Heart right ventricle (tissue), 16 donors: ENCODE results near the gene NUB1. TPM values are rescaled to one million over a fixed set of nuclear protein-coding genes. Genes with fewer than 3 reads are reported as not detected.
A peak's percentile ranks its signal among the peaks of the same experiment; 100 is the strongest.

ENCODE experiments used
- ATAC-seq, 8 donors: fragments of 200-7000 bp; cut with Tn5 transposase; one replicate each; pipeline ENCODE4 v1.9.1; 2020; ENCODE audit warnings: mild to moderate bottlenecking in 8 of 8, moderate library complexity in 8 of 8, moderate number of reproducible peaks in 1 of 8
- DNase-seq, 2 donors: peaks; one replicate each; pipeline ENCODE4 v3.0.0-alpha.2; 2020
- H3K27ac ChIP-seq, 10 donors: fragments of 200-600 bp; sonication (generic) in 2 of 10; one replicate each; pipeline versions ENCODE4 v1.5.0 to v1.8.0; 2020 to 2022; ENCODE audit warnings: mild to moderate bottlenecking in 3 of 10
- H3K27me3 ChIP-seq, 7 donors: fragments of 200-600 bp; one replicate each; pipeline ENCODE4 v1.8.0; 2021 to 2022; ENCODE audit warnings: mild to moderate bottlenecking in 2 of 7
- H3K36me3 ChIP-seq, 9 donors: fragments of 200-600 bp; sonication (generic) in 1 of 9; one replicate each; pipeline versions ENCODE4 v1.5.0 to v1.8.0; 2020 to 2022; ENCODE audit warnings: mild to moderate bottlenecking in 2 of 9
- H3K4me1 ChIP-seq, 9 donors: fragments of 200-600 bp; sonication (generic) in 1 of 9; one replicate each; pipeline versions ENCODE4 v1.5.0 to v1.8.0; 2020 to 2022; ENCODE audit warnings: mild to moderate bottlenecking in 4 of 9
- H3K4me3 ChIP-seq, 10 donors: fragments of 200-600 bp; sonication (generic) in 2 of 10; one replicate each; pipeline versions ENCODE4 v1.5.0 to v1.8.0; 2020 to 2022; ENCODE audit warnings: mild to moderate bottlenecking in 7 of 10, moderate library complexity in 2 of 10
- H3K9me3 ChIP-seq, 11 donors: fragments of 200-600 bp in 10 of 11; sonication (generic) in 2 of 11; one replicate each; pipeline versions ENCODE4 v1.5.0 to v1.8.0; 2013 to 2022; ENCODE audit warnings: mild to moderate bottlenecking in 2 of 11, control low read depth in 1 of 11, moderate library complexity in 1 of 11
- WGBS, 2 donors: extraction: QIAGEN DNeasy Blood & Tissue Kit; methylation state at CpG; one replicate each; pipeline ENCODE4 v1.1.7; 2013; ENCODE audit warnings: inconsistent platforms in 1 of 2; 5-methylcytosine and 5-hydroxymethylcytosine counted together
- intact Hi-C, 10 donors: fragments of 100-400 bp; cut with DNase I; formaldehyde crosslinking; loops; one replicate each; pipeline versions ENCODE4 v1.11.1 to v1.14.2; 2022
- polyA plus RNA-seq, 2 donors: library from polyadenylated mRNA; stranded (reverse); fragments of 200-250 nt; gene quantifications; one replicate each; pipeline ENCODE4 v1.2.3, GENCODE V29; 2013
- total RNA-seq, 10 donors: library from RNA; stranded (reverse); fragmentation: NEBNext Ultra II Directional in 3 of 10; extraction: Animal tissue kit (Norgen Biotek cat#: 25700) in 3 of 10; gene quantifications; one replicate each; pipeline versions ENCODE4 v1.2.1 to v1.2.4, GENCODE V29; 2021 to 2023
- TF ChIP-seq, protein P1 (sequence below), 9 donors: fragments of 200-600 bp; sonication (generic) in 2 of 9; IDR thresholded peaks; one replicate each; pipeline versions ENCODE4 v1.5.0 to v1.8.0; 2021 to 2022; ENCODE audit warnings: antibody characterized with exemption in 9 of 9, mild to moderate bottlenecking in 5 of 9, moderate library complexity in 1 of 9
- donor health status: Arrhythmogenic right ventricular cardiomyopathy.
- donor health status: ischemic (EF 13 %, LVEDD 7.1; RV severe dilation, severe dysfunction).
- donor health status: healthy with polysubstance abuse.
- donor health status: DM: no; HTN: yes; CAD: no.
- donor health status: DM: no; HTN: no; CAD: no.
- donor health status: ischemic (EF 25% LVEDD 6.9; RV normal size, moderate dysfunction).
- donor health status: ischemic (EF 25% LVEDD 5.7; RV mildly dilated, moderate dysfunction).
- donor health status: healthy.
- donor health status: DM: yes; HTN: yes; CAD: no.
- donor health status: Ischemic cardiomyopathy.
- donor health status: ischemic (EF 35%, LVEDD 5.7; RV mildly dilated, moderate dysfunction).
- donor health status: nonischemic (EF 11% LVEDD 7.7; RV severe dilation, severe dysfunction).
- donor health status: DM: yes; HTN: yes; CAD: no.
- donor health status: PGD.
- donor health status: ischemic (EF 29% LVEDD 5.4; RV normal size, mild dysfunction).
- donor health status: nonischemic (EF 23%, LVEDD 6.1; RV moderate dilation, normal function).

The NUB1 gene
- total and polyA plus RNA-seq, 12 donors: 22.6 to 53.0 (median 41.6) TPM

DNA sequence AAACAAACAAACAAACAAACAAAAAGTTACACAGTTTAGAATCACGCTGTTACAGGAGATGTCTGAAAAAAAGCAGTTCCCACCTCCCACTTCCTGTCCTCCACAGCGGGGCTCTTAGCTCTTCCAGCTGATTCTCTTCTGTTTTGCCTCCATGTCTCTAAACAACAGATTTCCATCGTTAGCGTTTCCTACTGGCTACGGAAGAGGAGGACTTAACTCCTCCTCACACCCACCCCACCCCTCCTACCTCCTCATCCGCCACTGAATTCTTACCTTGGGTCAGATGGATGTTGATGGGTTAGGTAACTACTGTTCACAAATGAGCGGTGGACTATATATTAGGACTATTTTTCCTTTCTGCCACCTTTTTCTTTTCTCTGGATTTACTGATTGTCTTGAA is 36.8 kb upstream of the NUB1 start:
- no peak for DNase-seq
- no peak for ATAC-seq
- Histone ChIP-seq H3K36me3 (no peaks in the 10 kb centered on the region), H3K27ac (no peak overlapping the region), H3K9me3 (no peaks in the 10 kb centered on the region), H3K4me1 (peaks cover 3 to 17% (median 11%) of the 10 kb centered on the region in 9 donors), H3K27me3 (peaks cover 0 to 61% (median 39%) of the 10 kb centered on the region in 7 donors), H3K4me3 (peak overlapping the region in 2 of 10 donors; percentile 7 to 31)
- TF ChIP-seq, protein P1, sequence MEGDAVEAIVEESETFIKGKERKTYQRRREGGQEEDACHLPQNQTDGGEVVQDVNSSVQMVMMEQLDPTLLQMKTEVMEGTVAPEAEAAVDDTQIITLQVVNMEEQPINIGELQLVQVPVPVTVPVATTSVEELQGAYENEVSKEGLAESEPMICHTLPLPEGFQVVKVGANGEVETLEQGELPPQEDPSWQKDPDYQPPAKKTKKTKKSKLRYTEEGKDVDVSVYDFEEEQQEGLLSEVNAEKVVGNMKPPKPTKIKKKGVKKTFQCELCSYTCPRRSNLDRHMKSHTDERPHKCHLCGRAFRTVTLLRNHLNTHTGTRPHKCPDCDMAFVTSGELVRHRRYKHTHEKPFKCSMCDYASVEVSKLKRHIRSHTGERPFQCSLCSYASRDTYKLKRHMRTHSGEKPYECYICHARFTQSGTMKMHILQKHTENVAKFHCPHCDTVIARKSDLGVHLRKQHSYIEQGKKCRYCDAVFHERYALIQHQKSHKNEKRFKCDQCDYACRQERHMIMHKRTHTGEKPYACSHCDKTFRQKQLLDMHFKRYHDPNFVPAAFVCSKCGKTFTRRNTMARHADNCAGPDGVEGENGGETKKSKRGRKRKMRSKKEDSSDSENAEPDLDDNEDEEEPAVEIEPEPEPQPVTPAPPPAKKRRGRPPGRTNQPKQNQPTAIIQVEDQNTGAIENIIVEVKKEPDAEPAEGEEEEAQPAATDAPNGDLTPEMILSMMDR (IDR thresholded peaks at IDR 0.05): no peak
- intact Hi-C loops: loop anchor here (5.0 to 10.0 kb wide), 7 partner anchors 53 to 183 kb away; partner anchors contain the start of genes SMARCD3 (in 3 of the 10) and GBX1 (in 1 of the 10)
- 25 to 28% methylated on average over 7 of the region's 7 CpGs for WGBS, 2 donors

DNA sequence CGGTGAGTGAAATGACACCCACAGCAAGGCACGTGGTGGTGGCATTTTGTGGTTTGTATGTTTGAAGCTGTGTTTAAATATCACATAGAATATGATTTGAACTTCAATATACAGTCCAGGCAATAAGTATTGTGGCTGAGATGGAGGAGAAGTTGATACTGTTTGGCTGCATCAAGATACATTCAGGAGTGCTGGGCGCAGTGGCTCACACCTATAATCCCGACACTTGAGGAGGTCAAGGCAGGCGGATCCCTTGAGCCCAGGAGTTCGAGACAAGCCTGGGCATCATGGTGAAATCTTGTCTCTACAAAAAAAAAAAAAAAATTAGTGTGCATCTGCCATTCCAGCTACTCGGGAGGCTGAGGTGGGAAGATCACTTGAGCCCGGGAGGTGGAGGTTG is 35.2 kb upstream of the NUB1 start:
- Histone ChIP-seq H3K4me1 (peaks cover 3 to 17% (median 11%) of the 10 kb centered on the region in 9 donors), H3K4me3 (no peak overlapping the region), H3K27ac (no peak overlapping the region), H3K27me3 (peaks cover 0 to 61% (median 37%) of the 10 kb centered on the region in 7 donors), H3K9me3 (peaks cover 0 to 4% (median 2%) of the 10 kb centered on the region in 11 donors), H3K36me3 (no peaks in the 10 kb centered on the region)
- DNase-seq (no peak), ATAC-seq (no peak)
- intact Hi-C loops: loop anchor here in 2 of 10 donors (10.0 kb wide), 2 partner anchors 132 to 182 kb away; no protein-coding TSS in a partner anchor
- WGBS, 2 donors: 88 to 89% methylated on average over 8 of the region's 8 CpGs
- TF ChIP-seq, protein P1 (IDR thresholded peaks at IDR 0.05): no peak

DNA sequence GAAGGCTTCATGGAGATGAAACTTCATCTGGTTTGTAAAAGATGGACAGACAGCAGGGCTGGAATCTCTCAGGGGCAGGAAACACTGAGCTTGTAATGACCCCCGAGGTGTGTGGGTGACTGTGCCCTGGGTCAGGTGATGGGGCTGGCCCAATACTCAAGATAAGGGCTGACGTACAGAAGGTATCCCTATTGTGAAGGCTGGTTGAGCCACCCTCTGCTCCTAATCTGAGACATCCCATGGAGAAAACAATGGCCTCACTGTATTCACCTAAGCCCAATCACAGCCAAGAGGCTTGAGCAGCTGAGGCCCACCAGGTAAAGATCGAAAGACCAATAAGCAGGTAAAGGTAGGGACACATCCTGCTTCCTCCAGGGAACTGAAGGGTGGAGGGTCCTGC is 34.8 kb upstream of the NUB1 start:
- no peak for ATAC-seq
- Histone ChIP-seq H3K4me3 (no peak overlapping the region), H3K36me3 (no peaks in the 10 kb centered on the region), H3K4me1 (peaks cover 3 to 17% (median 11%) of the 10 kb centered on the region in 9 donors), H3K27me3 (peaks cover 0 to 57% (median 37%) of the 10 kb centered on the region in 7 donors), H3K27ac (no peak overlapping the region), H3K9me3 (peaks cover 0 to 8% (median 5%) of the 10 kb centered on the region in 11 donors)
- intact Hi-C loops: loop anchor here in 2 of 10 donors (10.0 kb wide), 2 partner anchors 132 to 182 kb away; no protein-coding TSS in a partner anchor
- TF ChIP-seq, protein P1 (IDR thresholded peaks at IDR 0.05): no peak
- 79 to 82% methylated on average over 3 of the region's 3 CpGs for WGBS, 2 donors
- DNase-seq: no peak

DNA sequence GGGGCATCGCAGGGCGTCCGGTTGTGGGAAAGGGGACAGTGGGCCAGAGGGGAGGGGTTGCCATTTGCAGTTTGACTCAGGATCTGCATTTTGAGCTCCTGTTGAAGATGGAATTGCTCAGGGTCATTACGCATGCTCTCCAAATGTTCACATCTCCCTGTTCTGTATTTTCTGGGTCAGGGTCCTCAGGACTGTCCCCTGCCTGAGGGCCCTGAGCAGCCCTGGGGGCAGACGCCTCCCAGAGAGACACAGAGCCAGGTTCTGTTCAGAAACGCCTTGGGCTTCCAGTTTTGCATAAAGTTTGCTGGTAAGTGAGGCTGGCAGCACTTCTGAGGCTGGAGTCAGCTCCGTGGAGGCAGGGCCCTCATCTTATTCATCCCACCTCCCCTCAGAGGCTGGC is 34.1 kb upstream of the NUB1 start:
- WGBS, 2 donors: 85 to 87% methylated on average over 7 of the region's 7 CpGs
- H3K36me3 ChIP-seq: no peaks in the 10 kb centered on the region
- peaks cover 0 to 9% (median 5%) of the 10 kb centered on the region in 11 donors for H3K9me3 ChIP-seq
- peaks cover 3 to 17% (median 11%) of the 10 kb centered on the region in 9 donors for H3K4me1 ChIP-seq
- no peak overlapping the region for H3K4me3 ChIP-seq
- H3K27ac ChIP-seq: no peak overlapping the region
- DNase-seq: no peak
- TF ChIP-seq, protein P1 (IDR thresholded peaks at IDR 0.05): no peak
- ATAC-seq: no peak
- H3K27me3 ChIP-seq: peaks cover 0 to 50% (median 35%) of the 10 kb centered on the region in 7 donors
- intact Hi-C loops: loop anchor here in 2 of 10 donors (10.0 kb wide), 2 partner anchors 133 to 183 kb away; no protein-coding TSS in a partner anchor
